Osteocyte (in vitro differentiated cells): Measurements from ENCODE around the gene STXBP6. TPM values are rescaled to one million over a fixed set of nuclear protein-coding genes. Genes with fewer than 3 reads are reported as not detected.
A peak's percentile ranks its signal among the peaks of the same experiment; 100 is the strongest.

Source experiments
- DNase-seq: peaks from one replicate; pipeline ENCODE4 v3.0.0; 2021; ENCODE audit warnings: mixed read lengths; ENCODE audit not compliant: unreplicated experiment; ENCODE audit errors: extremely low spot score
- H3K27ac Mint-ChIP-seq: one replicate; pipeline ENCODE4 v1.8.0; 2021; ENCODE audit warnings: mild to moderate bottlenecking, mixed read lengths; ENCODE audit not compliant: unreplicated experiment
- H3K27me3 Mint-ChIP-seq: one replicate; pipeline ENCODE4 v1.8.0; 2021; ENCODE audit warnings: mixed read lengths; ENCODE audit not compliant: unreplicated experiment
- H3K36me3 Mint-ChIP-seq: one replicate; pipeline ENCODE4 v1.8.0; 2021; ENCODE audit warnings: mixed read lengths; ENCODE audit not compliant: unreplicated experiment
- H3K4me1 Mint-ChIP-seq: one replicate; pipeline ENCODE4 v1.8.0; 2021; ENCODE audit warnings: mixed read lengths; ENCODE audit not compliant: unreplicated experiment
- H3K4me3 Mint-ChIP-seq: one replicate; pipeline ENCODE4 v1.8.0; 2021; ENCODE audit warnings: mild to moderate bottlenecking, moderate library complexity, mixed read lengths; ENCODE audit not compliant: unreplicated experiment
- H3K9me3 Mint-ChIP-seq: one replicate; pipeline ENCODE4 v1.8.0; 2021; ENCODE audit warnings: mixed read lengths; ENCODE audit not compliant: unreplicated experiment
- total RNA-seq: library from RNA; stranded (reverse); gene quantifications from 2 replicates; pipeline ENCODE4 v1.2.1, GENCODE V29; 2021
- TF ChIP-seq, protein P1 (sequence below): fragments of 200-600 bp; sonication (generic); IDR thresholded peaks from 2 replicates; pipeline ENCODE4 v1.5.0; 2021; ENCODE audit warnings: antibody characterized with exemption, mild to moderate bottlenecking, moderate library complexity

The STXBP6 gene
- total RNA-seq, 1 donor from 2014 or later, result 6.4 TPM

DNA sequence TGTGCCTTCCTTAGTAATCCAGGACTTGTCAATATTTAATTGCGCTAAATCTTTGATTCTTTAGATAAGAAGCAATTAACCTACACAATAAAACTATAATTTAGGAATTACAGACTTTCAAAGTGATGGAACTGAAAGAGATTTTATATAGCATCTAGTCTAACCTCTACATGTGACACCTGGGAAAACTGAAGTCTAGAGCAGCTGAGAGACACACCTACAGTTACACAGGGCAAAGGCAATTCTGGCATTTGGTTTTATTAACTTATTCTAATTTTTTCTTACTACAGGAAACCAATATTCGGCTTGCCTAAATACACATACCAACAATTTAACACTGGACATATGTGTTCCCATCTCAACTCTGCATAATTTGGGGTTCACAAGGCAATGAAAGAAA lies 196.5 kb downstream of the STXBP6 start:
- DNase-seq, result no peak
- TF ChIP-seq, protein P1, sequence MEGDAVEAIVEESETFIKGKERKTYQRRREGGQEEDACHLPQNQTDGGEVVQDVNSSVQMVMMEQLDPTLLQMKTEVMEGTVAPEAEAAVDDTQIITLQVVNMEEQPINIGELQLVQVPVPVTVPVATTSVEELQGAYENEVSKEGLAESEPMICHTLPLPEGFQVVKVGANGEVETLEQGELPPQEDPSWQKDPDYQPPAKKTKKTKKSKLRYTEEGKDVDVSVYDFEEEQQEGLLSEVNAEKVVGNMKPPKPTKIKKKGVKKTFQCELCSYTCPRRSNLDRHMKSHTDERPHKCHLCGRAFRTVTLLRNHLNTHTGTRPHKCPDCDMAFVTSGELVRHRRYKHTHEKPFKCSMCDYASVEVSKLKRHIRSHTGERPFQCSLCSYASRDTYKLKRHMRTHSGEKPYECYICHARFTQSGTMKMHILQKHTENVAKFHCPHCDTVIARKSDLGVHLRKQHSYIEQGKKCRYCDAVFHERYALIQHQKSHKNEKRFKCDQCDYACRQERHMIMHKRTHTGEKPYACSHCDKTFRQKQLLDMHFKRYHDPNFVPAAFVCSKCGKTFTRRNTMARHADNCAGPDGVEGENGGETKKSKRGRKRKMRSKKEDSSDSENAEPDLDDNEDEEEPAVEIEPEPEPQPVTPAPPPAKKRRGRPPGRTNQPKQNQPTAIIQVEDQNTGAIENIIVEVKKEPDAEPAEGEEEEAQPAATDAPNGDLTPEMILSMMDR, result no peak
- no peaks in the 10 kb centered on the region for H3K27me3 Mint-ChIP-seq
- no peak overlapping the region for H3K4me3 Mint-ChIP-seq
- no peak overlapping the region for H3K27ac Mint-ChIP-seq
- peaks cover 28% of the 10 kb centered on the region for H3K4me1 Mint-ChIP-seq
- no peaks in the 10 kb centered on the region for H3K9me3 Mint-ChIP-seq
- H3K36me3 Mint-ChIP-seq, result peaks cover 3% of the 10 kb centered on the region

DNA sequence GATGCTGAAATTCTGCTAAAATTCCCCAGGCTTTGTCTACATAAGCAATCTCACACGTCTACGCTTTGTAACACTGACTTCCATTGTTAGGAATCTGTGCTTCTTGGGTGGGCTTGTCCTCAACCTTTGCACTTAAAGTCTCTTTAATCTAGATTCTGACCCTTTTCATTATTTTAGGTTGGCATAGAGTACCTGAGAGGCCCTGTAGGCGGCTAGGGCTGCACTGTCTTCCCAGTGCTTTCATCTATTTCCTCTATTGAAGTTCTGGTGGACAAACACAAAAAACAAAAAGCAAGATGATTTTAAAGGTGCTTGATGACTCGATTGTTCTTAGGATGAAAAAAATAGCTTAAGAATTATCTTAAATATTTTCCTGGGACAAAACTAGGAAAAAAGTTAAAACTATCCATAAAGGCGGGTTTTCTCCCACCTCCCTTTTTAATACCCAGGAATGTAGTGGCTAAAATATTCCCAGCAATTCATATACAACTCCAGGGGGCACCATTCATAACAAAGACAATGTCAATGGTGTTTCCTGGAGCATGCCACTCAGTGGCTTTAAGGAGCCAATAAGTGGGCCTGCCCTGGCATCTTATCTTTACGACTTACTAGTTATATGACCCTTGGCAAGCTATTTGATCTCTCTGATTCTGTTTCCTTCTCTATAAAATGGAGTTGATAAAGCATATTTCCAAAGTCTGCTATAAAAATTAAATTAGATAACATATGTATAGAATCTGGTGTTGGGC lies 197.5 kb downstream of the STXBP6 start:
- Mint-ChIP-seq H3K27ac (no peak overlapping the region), H3K4me1 (peaks cover 37% of the 10 kb centered on the region), H3K36me3 (peaks cover 3% of the 10 kb centered on the region), H3K27me3 (no peaks in the 10 kb centered on the region), H3K9me3 (no peaks in the 10 kb centered on the region), H3K4me3 (no peak overlapping the region)
- TF ChIP-seq, protein P1, result no peak
- no peak for DNase-seq

DNA sequence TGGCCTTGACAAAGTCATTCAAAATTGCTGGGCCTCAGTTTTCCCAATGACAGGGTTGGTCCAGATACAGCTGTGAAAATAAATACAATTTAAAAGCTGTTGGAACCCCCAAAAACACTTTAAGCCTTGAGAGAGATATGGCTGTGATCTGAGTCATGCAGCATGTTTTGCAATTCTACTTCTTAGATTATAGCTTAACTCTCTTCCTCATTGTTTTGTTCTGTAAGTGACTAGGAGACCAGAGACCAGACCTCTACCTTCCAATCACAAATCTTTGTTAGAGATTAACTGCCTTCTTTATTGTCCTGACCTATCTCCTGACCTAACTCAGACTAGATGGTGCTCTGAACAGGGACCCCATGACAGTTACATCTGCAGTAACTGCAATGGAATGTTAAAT lies 198.1 kb downstream of the STXBP6 start:
- Mint-ChIP-seq H3K4me1 (peaks cover 44% of the 10 kb centered on the region), H3K27ac (peak overlapping the region; percentile 9), H3K9me3 (no peaks in the 10 kb centered on the region), H3K36me3 (peaks cover 3% of the 10 kb centered on the region), H3K4me3 (no peak overlapping the region), H3K27me3 (no peaks in the 10 kb centered on the region)
- TF ChIP-seq, protein P1, result no peak
- DNase-seq, result no peak

DNA sequence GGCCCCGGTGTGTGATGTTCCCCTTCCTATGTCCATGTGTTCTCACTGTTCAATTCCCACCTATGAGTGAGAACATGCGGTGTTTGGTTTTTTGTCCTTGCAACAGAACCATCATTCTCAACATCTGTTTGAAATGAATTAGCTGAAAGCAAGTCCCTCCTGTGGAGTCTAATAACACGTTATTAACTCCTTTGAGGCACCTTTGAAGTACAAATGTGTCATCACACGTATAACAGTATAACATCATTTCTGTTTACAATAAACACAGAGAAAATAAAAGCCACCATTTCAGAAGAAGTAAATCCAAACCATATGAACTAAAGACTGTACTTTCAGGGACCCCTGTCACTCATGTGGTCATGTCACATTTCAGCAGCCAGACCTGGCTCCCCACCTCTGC lies 198.5 kb downstream of the STXBP6 start:
- no peaks in the 10 kb centered on the region for H3K27me3 Mint-ChIP-seq
- H3K4me3 Mint-ChIP-seq, result no peak overlapping the region
- H3K9me3 Mint-ChIP-seq, result no peaks in the 10 kb centered on the region
- TF ChIP-seq, protein P1, result no peak
- H3K36me3 Mint-ChIP-seq, result peaks cover 3% of the 10 kb centered on the region
- H3K27ac Mint-ChIP-seq, result no peak overlapping the region
- H3K4me1 Mint-ChIP-seq, result peaks cover 48% of the 10 kb centered on the region
- DNase-seq, result no peak

DNA sequence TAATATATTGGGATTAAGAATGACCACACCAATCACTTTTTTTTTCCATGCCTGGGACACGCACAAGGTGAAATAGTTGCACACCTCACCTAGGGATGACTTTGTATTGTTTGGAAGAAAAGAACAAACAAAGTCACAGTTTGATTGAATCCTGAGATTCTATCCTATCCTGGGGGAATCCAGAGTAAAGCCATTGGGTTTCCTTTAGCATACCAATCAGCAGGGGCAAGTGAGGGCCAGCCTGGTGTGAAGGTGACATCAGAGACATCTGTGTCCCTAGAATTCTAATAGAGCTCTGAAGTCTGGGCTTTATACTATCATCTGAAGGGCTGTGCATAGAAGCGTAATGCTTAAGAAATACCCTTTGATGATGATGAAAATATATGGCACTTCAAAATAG lies 199.9 kb downstream of the STXBP6 start:
- Mint-ChIP-seq H3K4me1 (peaks cover 58% of the 10 kb centered on the region), H3K4me3 (no peak overlapping the region), H3K9me3 (no peaks in the 10 kb centered on the region), H3K36me3 (peaks cover 3% of the 10 kb centered on the region), H3K27ac (peak overlapping the region; percentile 86), H3K27me3 (no peaks in the 10 kb centered on the region)
- TF ChIP-seq, protein P1, result no peak
- DNase-seq, result no peak
